ENCODE measurements around the gene PBX1. TPM values are rescaled to one million over a fixed set of nuclear protein-coding genes. Genes with fewer than 3 reads are reported as not detected.

PBX1 gene
- total RNA-seq, 6 experiments from 2014 or later = 3.1 to 7.9 (median 6.9) TPM

DNA sequence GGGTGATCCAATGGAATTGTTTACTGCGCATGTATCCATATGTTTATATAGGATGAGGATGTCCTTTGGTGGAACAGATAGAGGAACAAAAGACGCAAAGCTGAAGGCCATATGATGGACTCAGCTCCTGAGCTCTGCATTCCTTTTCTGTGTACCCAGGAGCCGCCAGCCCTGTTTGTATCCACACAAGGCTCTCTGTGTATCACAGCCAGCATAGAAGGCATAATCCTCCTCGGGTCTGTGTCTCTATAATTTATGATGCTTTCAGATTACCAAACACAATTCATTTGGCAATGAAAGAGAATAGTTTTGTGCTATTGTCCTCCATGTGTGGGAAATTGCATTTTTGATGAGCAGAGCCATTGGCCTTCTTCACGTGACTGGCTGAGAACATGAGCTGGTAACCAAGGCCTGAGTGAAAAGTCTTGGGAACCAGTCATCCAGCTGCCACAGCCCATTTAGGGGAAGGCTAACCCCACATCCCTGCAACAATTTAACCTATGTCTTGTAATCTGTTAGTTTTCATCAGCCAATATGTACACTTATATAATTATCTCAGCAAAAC lies 119.2 kb downstream of the PBX1 start:
- Histone ChIP-seq H3K27me3 (no peaks in the 10 kb centered on the region), H3K36me3 (no peaks in the 10 kb centered on the region), H3K4me1 (peaks cover 0 to 5% (median 0%) of the 10 kb centered on the region in 4 donors), H3K27ac (no peak overlapping the region), H3K4me3 (no peak overlapping the region), H3K9me3 (no peaks in the 10 kb centered on the region)
- 79% methylated on average over 3 of the region's 5 CpGs for WGBS (ENCODE audit: insufficient coverage, low coverage, low lambda C conversion rate, missing lambda C conversion rate)
- DNase-seq = no peak
- no peak for ATAC-seq
- intact Hi-C loops (cut with DNase I) = loop anchor here in 1 of 2 donors (10.0 kb wide), 1 partner anchor 107 kb away; no protein-coding TSS in a partner anchor
- no peak for TF ChIP-seq POLR2A (IDR thresholded peaks at IDR 0.05)
- TF ChIP-seq, protein P1, sequence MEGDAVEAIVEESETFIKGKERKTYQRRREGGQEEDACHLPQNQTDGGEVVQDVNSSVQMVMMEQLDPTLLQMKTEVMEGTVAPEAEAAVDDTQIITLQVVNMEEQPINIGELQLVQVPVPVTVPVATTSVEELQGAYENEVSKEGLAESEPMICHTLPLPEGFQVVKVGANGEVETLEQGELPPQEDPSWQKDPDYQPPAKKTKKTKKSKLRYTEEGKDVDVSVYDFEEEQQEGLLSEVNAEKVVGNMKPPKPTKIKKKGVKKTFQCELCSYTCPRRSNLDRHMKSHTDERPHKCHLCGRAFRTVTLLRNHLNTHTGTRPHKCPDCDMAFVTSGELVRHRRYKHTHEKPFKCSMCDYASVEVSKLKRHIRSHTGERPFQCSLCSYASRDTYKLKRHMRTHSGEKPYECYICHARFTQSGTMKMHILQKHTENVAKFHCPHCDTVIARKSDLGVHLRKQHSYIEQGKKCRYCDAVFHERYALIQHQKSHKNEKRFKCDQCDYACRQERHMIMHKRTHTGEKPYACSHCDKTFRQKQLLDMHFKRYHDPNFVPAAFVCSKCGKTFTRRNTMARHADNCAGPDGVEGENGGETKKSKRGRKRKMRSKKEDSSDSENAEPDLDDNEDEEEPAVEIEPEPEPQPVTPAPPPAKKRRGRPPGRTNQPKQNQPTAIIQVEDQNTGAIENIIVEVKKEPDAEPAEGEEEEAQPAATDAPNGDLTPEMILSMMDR (IDR thresholded peaks at IDR 0.05) = no peak

- H3K4me1 ChIP-seq = peaks cover 0 to 8% (median 0%) of the 10 kb centered on the region in 4 donors
- TF ChIP-seq, protein P1 (IDR thresholded peaks at IDR 0.05) = no peak
- no peak for TF ChIP-seq POLR2A (IDR thresholded peaks at IDR 0.05)
- no peak for DNase-seq
- H3K4me3 ChIP-seq = no peak overlapping the region
- intact Hi-C loops (cut with DNase I) = no loop called here
- no peaks in the 10 kb centered on the region for H3K27me3 ChIP-seq
- no peaks in the 10 kb centered on the region for H3K36me3 ChIP-seq
- H3K9me3 ChIP-seq = no peaks in the 10 kb centered on the region
- 88% methylated on average over 6 of the region's 6 CpGs for WGBS (ENCODE audit: insufficient coverage, low coverage, low lambda C conversion rate, missing lambda C conversion rate)
- no peak for ATAC-seq
- H3K27ac ChIP-seq = no peak overlapping the region
These were observed 123.6 kb downstream of the PBX1 start for GRCh38 chr1:164682570-164682969.

- H3K27ac ChIP-seq = no peak overlapping the region
- H3K9me3 ChIP-seq = no peaks in the 10 kb centered on the region
- ATAC-seq = peak; percentile 18 to 86 (median 68)
- intact Hi-C loops (cut with DNase I) = no loop called here
- TF ChIP-seq POLR2A (IDR thresholded peaks at IDR 0.05) = no peak
- TF ChIP-seq, protein P1 (IDR thresholded peaks at IDR 0.05) = no peak
- 58% methylated on average over 3 of the region's 3 CpGs for WGBS (ENCODE audit: insufficient coverage, low coverage, low lambda C conversion rate, missing lambda C conversion rate)
- DNase-seq = no peak
- no peaks in the 10 kb centered on the region for H3K27me3 ChIP-seq
- peaks cover 0 to 8% (median 0%) of the 10 kb centered on the region in 4 donors for H3K4me1 ChIP-seq
- H3K36me3 ChIP-seq = no peaks in the 10 kb centered on the region
- no peak overlapping the region for H3K4me3 ChIP-seq
These were observed 124.3 kb downstream of the PBX1 start for GRCh38 chr1:164683235-164683634.

- no peak for DNase-seq
- intact Hi-C loops (cut with DNase I) = no loop called here
- Histone ChIP-seq H3K36me3 (no peaks in the 10 kb centered on the region), H3K9me3 (no peaks in the 10 kb centered on the region), H3K27ac (no peak overlapping the region), H3K4me1 (peaks cover 0 to 8% (median 0%) of the 10 kb centered on the region in 4 donors), H3K27me3 (no peaks in the 10 kb centered on the region), H3K4me3 (no peak overlapping the region)
- TF ChIP-seq, protein P1 (IDR thresholded peaks at IDR 0.05) = no peak
- TF ChIP-seq POLR2A (IDR thresholded peaks at IDR 0.05) = no peak
- 25% methylated on average over 1 of the region's 3 CpGs for WGBS (ENCODE audit: insufficient coverage, low coverage, low lambda C conversion rate, missing lambda C conversion rate)
- no peak for ATAC-seq
These were observed 126.5 kb downstream of the PBX1 start for GRCh38 chr1:164685266-164686035.

All from right lobe of liver (tissue), 6 donors.